Hippocampal formation (tissue), 2 donors: ENCODE results near the gene ARL6.
"Not testable (repeated sequence)": the region's sequence is repeated elsewhere in the genome, so short reads cannot be mapped to it uniquely, and the experiment has no call there.

Experiments
- DNase-seq, 2 donors: peaks; one replicate each; lab custom pipeline; 2025; lab: John Stamatoyannopoulos, UW

ARL6 gene

DNA sequence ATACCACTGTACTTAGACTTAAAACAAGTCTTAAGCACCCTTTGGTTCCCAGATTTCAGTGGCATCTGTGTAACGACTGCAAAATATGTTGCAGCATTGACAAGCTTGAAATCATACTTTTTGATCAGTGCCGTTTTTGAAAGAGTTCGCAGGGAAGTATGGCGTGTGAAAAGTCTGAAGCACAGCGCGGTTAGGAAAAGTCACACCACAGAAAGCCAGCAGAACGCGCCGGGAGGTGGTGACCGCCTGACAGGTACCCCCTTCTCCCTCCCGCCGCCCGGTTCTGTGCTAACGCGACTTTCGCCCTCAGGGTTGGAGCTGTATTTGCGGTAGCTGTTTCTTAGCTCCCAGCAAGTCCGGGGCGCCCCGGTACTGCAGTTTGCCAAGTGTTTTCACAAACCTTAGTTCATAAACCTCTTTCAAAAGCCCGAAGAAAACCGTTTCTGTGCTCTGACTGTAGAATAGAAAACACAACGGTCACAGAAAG, 56.8 kb downstream of the ARL6 start:
- DNase-seq, result no peak

DNA sequence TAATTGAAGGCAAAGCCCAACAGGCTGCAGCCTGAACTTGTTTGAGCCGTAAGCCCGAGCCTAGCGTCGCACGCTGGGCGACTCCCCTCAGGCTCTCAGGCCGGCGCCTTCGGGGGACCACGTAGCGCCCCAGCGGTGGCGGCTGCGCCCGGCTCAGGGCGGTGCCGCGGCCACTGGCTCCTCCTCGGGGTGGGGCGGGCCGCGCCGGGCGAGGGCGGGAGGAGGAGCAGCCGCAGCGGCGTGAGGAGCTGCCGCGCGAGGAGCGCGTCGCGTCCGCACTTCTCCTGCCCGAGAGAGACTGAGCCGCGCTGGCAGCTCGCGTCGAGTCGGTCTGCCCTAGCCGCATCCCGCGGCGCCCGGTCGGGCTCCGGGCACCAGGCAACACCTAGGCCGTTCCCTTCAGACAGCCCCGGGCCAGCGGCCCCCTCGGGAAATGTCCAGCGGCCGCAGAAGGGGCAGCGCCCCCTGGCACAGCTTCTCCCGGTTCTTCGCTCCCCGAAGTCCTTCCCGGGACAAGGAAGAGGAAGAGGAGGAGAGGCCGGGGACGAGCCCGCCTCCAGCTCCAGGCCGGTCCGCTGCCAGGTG, 57.3 kb downstream of the ARL6 start, which contains the start of gene CRYBG3:
Gene CRYBG3 (plus strand): TSS at position 238 of the 585 bp plus-strand sequence. CDS start 196 bp downstream, at position 434.
- peak; percentile 79 to 84 for DNase-seq

GRCh38 chr3:97822359-97822775, 57.8 kb downstream of the ARL6 start:
- DNase-seq, result peak in 1 of 2 donors; percentile 60

DNA sequence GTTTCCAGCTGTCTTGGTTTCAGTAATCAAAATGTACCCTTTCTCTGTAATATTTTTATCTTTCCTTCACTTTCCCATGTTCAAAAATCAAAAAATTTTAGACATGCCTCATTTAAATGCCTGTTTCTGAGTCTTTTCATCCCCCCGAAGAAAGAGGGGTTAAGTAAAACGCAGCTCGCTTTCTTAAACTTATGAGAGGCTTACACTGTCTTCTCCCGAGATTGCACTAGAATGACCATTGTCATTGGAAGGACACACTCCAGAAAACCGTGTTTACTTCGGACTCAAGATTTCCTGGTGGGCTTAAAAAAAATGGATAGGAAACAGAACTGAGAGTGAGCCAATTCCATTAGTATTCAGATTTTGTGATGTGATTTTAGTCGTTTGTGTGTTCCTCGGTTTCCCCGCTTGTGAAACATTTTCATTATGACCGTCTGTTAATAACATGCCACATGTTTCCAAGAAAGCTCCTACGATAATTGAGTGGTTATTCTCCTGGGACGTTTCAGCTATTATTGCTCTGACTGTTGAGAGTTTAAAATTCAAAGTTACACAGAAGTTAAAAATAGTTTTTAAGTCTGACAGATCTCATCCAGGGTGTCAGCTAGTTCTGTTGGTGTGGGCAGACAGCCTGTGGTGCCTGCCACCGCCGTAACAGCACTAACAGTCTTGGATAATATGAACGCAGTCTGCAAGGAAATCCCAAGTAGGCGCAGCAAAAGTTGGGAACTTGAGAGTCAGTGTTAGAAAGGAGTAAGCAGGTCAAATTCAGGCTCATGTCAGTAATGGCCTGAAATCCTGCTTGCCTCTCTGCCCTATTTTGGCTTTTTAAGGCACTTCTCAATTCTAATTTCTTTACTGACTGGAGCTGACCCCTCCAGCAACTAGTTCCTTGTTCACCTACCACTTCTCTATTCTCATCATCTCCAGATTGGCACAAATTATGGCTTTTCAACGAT, 58.8 kb downstream of the ARL6 start:
- peak in 1 of 2 donors; percentile 10 for DNase-seq

GRCh38 chr3:97825101-97825500, 60.5 kb downstream of the ARL6 start:
- no peak for DNase-seq

DNA sequence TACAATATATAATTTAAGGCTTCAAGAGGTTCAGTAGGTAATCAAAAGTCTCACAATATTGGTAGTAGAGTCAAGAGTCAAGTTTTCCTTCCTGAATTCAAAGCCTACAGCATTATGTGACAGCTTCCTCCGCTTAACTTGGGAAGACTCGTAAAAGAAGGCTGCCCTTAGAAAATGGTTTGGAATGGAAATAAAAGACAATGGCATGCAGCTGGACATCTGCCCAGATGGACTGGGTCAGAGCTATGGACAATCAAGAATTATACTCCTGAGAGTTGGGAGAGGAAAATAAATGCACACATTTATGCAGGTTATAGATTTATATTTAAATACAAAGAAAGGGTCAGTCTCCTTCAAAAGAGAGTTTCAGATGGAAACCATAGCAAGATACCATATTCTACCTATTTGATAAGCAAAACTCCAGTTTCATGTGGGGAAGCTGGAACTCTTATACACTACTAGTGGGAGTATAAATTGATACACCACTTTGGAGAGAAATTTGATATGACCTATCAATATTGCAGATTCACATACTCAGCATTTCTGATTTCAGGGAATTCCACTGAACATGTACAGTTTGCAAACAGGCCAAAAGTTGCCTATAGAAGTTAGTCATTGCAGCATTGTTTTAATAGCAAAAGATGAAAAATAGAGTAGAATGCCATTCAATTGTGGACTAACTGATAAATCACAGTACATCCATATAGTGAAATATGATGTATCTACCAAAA, 63.3 kb downstream of the ARL6 start:
- DNase-seq, result peak; percentile 50 to 57

- DNase-seq, result no peak
Observed at GRCh38 chr3:97829198-97829597, 64.6 kb downstream of the ARL6 start.

DNA sequence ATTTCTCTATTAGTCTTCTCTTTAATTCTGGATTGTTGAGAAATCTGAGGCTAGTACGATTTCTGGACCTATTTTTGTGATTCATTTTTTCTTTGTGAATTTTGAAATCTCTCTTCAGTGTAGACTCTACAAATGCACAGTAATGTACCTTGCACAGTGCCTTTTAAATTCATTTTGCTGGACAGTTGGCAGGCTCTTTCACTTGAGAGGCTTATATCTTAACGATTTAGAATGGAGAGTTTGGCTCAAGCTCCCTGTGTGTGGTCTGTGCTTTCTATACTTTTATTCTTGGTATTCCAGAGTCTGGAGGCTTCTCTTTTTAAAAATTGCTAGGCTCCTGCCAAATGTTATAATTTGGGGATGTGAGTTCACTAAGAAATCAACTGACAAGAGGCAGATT, 66.1 kb downstream of the ARL6 start:
- DNase-seq, result no peak

DNA sequence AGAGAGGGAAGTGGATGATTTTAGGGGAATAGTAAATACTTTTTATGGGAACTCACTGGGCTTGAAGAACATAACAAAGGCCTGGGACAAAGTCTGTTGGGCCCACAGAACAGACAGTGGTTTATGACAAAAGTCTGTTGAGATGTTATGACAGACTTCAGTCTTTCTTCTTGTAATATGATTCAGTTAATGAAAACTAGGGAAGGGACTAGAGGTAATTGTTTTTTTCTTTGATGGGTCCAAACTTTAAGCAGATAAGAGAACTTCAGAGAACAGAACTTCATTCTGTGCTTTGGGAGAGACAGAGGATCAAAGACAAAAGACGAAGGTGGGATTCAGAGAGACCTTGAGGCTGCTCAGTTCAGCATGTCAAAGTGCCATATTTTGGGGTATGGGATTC, 66.6 kb downstream of the ARL6 start:
- DNase-seq, result no peak

GRCh38 chr3:97833184-97833583, 68.6 kb downstream of the ARL6 start:
- not testable (repeated sequence) for DNase-seq

DNA sequence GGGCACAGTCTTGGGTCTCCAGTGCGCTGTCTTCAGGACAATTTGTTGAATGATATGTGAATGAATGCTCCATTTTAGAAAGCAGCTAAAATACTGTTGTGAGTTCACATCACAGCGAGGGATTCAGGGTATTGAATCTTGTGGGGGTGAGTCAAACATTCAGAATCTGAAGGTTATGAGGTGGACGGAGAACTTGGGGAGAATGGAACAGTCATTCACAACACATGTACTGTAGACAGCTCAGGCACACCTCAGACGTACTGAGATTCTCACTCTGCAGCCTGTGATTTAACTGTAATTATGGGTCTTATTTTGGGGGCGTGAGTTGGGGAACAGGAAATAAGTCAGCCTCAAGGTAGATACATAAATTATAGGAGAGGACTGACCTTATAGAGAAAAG, 71.2 kb downstream of the ARL6 start:
- no peak for DNase-seq

GRCh38 chr3:97838393-97838792, 73.8 kb downstream of the ARL6 start:
- no peak for DNase-seq

- DNase-seq, result no peak
Observed at GRCh38 chr3:97839944-97840343, 75.4 kb downstream of the ARL6 start.

DNA sequence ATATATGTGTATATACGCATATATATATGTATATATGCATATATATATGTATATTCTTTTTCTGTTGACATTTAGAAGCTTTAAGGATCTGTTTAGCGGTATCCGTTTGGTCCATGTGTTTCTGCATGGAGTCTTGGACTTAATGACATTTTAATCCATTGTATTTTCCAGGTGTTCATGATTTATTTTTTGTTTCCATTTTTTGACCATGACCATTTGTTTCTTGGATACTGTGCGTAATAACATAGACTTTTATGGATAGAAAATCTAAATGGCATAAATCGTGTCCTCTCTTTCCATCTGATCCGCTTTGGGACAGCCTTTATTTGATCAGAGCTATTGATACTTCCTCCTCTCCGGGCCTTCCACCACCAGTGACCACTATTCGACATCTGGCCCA, 76.7 kb downstream of the ARL6 start:
- DNase-seq, result no peak

GRCh38 chr3:97841956-97842355, 77.4 kb downstream of the ARL6 start:
- DNase-seq, result no peak

DNA sequence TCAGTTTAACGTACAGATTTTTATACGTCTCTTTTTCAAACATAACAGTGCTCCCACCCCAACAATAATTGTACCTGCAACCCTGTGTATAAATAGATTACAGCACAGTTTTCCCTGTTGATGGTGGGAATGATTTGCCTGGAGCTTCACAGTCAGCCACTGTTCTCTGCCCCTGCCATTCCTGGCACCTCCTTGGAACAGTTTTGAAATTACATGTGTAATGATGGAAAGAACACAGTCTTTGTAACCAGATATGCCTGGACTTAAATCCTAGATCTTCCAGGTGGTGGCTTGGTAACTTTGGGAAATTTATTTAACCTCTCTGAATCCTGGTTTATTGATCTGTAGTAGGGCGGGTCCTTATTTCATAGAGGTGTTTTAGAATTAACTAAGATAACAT, 84.2 kb downstream of the ARL6 start:
- no peak for DNase-seq
